Nucleus accumbens (tissue), 56 donors: ENCODE results near the gene ASAP2.
A peak's percentile ranks its signal among the peaks of the same experiment; 100 is the strongest.

Source experiments
- DNase-seq, 56 donors: peaks; one replicate each; lab custom pipeline; 2025; lab: John Stamatoyannopoulos, UW

Gene ASAP2

GRCh38 chr2:9365498-9366019, 158.9 kb downstream of the ASAP2 start:
- no peak for DNase-seq

GRCh38 chr2:9366026-9366425, 159.4 kb downstream of the ASAP2 start:
- no peak for DNase-seq

- DNase-seq = no peak
Observed at GRCh38 chr2:9370746-9371145, 164.1 kb downstream of the ASAP2 start.

GRCh38 chr2:9373047-9373446, 166.4 kb downstream of the ASAP2 start:
- DNase-seq = no peak

- no peak for DNase-seq
Observed at GRCh38 chr2:9373476-9373875, 166.9 kb downstream of the ASAP2 start.

DNA sequence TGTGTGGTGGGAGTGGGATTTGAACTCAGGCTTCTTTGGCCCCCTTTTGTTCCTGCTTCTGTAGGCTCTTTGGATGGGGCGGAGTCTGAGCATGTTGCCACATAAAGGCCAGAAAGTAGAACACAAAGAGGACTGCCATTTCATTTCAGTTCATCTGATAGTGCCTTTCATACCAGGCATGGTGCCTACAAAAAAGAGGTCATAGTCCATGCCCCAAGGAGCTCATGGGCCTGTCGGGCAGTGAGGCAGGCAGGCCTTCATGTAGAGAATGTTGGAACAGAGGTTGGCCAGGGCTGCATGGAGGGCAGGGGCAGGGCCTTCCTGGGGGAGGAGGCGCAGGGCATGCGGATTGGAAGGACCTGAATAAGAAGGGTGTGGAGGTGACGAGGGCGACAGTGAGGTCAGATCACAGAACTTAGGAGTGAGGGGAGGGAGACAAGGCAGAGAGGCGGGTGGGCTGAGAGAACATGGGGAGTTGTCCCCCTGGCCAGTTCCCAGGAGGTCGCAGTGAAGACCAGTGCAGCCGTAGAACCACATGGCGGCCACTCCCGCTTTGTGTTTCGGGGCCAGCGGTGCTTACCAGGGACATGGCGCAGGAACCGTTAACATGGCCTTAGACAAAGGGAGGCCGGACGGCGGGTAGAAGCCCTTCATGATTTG, 167.6 kb downstream of the ASAP2 start:
- no peak for DNase-seq

DNA sequence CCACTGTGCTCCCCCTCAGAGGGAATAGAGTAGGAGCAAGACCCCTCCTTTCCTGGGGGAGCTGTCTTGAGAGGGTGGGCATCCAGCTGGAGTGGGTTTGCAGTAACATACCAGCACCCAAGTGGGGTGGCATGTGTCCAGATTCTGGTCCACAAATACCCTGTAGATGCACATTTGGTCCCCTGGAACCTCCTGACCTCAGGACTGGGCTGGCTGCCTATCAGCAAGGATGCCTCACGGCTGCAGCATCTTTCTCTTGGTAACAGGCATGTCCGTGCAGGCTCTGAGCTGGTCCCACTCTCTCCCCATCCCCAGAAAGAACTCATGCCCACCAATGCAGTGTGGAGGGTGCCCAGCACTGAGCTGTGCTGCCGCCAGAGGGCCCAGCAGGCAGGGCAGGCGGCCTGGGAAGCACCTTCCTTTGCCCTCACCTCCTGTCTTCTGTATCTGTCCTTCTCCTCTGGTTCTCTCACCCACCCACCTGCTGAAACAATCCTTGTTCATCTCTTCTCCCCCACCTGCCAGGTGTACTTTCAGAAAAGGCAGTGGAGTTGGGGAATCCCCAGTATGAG, 169.3 kb downstream of the ASAP2 start:
- DNase-seq = no peak

DNA sequence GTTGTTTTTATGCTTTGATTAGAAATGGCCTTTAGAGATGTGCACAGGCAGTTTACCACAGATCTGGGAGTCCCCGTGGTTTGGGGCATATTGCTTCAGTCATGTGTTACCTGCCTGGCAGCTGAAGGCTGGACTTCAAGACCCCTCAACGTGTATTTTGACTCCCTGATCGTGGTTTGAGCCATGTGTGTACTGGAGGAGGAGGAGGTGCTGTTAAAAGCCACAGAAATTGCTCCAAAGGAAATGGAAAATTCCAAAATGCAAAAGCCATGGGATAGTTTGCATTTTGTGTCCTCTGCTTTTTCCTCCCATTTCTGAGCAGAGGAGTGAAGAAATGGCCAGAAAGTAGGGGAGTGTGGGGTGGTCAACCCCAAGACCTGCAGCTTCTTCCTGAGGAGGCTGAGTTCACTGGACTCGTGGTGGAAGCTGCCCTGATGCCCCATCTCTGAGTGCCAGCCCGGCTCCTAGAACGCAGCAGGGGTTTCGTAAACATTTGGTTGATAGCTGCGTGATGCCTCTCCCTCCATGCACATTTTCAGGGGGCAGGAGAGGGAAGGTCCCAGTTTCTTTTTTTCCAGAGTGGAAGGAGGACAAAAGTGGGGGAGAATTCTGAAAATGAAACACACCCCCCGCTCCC, 171.0 kb downstream of the ASAP2 start:
- no peak for DNase-seq

- DNase-seq = no peak
Observed at GRCh38 chr2:9378433-9379390, 172.1 kb downstream of the ASAP2 start.

- no peak for DNase-seq
Observed at GRCh38 chr2:9379391-9379755, 172.8 kb downstream of the ASAP2 start.

DNA sequence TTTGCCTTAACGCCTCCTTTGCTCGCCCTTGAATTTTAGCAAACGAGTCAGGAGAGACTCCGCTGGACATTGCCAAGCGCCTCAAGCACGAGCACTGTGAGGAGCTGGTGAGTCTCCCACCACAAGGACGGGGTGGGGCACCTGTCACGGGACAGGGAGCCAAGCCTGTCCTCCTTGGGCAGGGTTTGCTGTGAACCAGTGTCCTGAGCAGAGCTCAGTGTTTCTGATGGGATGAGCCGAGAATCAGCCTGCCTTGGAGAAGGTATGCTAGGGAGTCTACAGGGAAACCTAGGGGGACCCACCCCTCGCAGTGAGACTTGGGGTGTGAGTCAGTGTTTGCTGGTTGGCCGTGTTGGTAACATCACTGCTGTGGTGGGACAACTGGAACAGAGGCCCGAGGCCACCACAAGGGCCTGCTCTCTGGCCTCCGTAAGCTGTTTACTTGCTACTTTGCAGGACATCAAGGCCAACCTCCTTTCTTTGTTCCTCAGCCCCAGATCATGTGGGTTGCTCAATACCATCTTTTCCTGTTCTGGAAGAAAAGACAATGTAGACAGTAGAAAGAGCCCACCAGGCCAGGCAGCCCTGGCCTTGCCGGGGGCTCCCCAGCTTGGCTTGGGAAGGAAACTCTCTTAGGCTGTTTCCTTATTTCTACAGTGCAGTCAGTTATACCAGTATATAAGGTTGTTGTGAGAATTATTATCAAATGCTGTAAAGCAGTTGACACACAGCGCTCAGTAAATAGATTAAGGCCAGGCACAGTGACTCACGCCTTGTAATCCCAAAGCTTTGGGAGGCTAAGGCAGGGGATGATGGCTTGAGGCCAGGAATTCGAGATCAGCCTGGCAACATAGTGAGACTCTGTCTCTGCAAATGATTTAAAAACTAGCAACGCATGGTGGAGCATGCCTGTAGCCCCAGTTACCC, 174.4 kb downstream of the ASAP2 start:
- peak in 2 of 56 donors; percentile 11 to 31 for DNase-seq

DNA sequence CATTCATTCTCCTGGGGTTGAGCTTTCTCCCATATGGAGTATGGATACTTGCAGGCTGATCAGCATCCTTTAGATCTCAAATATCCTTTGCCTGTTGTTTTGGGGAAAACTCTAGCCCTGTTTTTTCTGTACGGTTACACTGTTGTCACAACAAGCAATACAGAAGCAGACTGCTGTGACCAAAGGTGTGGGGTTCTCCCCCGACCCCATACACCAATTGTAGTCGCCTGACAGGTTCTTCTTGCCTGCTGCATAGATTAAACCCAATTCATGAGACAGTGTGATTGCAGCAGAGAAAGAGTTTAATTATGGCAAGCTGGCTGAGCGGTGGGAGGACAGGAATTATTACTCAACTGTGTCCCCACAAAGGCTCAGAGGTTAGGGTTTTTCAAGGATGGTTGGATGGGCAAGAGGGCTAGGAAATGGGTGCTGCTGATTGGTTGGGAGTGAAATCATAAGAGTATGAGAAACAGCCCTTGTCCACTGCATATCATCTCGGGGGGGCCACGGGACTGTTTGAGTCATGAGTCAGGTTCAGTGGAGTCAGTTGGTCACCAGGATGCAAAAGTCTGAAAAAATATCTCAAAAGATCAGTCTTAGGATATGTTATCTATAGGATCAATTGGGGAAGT, 176.1 kb downstream of the ASAP2 start:
- no peak for DNase-seq

DNA sequence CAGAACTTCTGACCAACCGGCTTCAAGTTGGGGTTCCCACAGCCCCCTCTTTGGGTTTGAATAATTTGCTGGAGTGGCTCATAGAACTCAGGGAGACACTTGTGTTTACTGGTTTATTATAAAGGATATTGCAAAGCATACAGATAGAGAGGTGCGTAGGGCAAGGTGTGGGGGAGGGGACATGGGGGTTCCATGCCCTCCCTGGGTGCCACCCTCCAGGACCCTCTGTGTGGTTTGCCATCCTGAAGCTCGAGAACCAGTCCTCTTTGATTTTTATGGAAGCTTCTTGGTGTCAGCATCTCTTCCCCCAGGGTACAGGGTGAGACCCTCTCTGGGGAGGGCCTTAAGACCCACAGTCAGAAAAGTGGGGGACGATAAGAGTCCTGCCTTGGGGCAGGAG, 177.9 kb downstream of the ASAP2 start:
- no peak for DNase-seq

DNA sequence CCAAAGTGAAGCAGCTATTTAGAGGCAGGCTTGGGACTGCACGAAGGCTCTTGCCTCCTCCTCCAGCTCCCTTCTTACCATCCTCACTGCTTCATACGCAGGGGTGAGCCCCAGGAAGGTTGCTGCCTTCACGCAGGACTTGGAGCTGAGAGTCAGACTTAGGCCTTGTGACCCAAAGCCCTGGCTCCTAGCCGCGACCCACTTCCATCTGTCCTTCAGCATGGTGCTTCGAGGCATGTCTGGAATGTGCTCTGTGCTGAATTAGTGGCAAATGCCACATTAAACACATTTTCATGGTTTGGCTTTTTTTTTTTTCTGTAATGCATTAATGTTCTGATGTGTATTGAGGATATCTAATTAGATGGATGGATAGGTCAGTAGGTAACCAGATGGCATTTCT, 179.2 kb downstream of the ASAP2 start:
- DNase-seq = no peak

DNA sequence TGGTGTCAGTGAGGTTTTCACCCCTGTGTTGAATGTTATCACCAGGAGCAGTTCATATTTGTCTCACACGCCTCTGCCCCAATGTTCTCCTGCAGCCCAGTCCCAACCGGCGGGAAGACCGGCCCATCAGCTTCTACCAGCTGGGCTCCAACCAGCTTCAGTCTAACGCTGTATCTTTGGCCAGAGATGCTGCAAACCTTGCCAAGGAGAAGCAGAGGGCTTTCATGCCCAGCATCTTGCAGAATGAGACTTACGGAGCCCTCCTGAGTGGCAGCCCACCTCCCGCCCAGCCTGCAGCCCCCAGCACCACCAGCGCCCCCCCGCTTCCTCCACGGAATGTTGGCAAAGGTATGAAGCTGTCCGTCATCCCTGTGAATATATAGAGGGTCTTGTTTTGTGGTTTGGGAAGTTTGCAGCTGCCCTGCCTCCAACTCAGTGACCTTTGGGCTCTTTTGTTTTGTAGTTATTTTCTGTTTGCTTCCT, 181.6 kb downstream of the ASAP2 start:
- DNase-seq = no peak

DNA sequence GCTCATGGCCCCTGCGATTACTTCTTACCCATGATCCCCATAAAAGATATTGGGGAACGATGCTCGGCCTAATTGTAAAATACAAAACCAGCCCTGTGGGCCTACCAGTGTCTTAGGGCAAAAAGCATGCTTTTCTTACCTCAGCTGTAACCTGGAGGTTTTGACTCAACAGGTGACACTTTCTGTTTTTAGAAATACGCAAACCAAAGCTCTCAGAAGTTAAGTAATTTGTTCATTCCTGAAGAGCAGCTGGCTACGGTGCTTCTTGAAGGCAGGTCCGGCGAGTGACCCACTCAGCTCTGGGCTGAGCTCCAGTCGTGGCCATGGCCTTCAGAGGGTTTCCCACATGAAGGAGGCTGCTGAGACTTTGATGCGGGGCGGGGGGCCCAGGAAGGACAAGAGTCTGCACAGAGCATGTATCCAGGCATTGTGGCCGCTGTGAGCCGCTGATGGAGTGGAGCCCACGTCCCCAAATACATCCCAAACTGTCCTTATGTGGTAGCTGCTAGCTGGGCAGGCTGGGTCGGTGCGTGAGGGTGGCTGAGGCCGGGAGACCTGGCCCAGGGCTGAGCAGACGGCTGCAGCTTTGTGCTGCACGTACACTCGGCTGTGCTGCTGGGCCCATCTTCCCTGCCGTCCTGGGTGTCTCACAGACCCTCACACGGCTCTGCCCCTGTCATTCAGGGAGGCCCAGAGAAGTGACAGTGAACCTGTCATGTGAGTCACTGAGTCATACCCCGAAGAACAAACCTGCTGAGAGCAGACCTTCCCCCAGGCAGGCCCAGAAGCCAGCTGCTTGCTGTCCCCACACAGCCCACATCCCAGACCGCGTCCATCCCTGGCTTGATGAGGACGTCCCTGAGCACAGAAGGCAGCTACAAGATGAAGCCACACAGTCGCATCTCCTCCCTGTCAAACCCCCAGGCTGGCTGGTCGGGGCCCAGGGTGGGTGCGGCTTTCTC, 182.6 kb downstream of the ASAP2 start:
- DNase-seq = peak in 1 of 56 donors; percentile 22

DNA sequence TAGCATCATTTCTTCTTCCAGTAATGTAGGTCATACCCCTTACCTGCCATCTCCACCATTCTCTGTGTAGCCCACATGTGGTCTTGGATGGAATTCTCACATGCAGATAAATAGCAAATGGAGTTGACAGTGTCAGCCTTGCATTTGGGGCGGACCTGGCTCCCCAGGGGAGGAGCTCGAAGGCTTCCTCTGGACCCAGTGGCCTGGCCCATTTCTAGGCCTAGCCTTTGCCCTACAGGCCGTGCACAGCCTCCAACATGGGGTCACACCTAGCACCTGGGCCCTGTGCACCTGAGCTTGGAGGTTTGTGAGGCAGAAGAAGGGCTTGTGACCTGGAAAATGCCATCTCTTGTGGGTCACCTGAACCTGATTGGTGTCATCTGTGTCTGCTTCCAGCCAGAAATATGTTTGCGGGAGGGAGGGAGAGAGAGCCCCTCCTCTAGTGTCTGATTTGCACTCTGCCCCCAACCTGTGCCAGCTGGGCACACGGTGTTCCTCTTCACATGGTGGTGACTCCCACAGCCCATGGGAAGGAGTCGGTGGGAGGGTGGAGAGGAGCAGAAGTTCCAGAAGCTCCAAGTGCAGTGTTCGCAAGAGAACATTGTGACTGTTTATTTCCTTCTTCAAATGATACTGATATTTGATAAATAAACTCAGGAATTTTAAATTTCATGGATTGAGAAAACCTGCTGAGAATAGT, 183.7 kb downstream of the ASAP2 start:
- peak in 3 of 56 donors; percentile 16 to 33 (median 18) for DNase-seq
